Stimulated activated naive CD4-positive, alpha-beta T cell (primary cell): ENCODE measurements around the gene SLC44A3.
"Not testable (repeated sequence)": the region's sequence is repeated elsewhere in the genome, so short reads cannot be mapped to it uniquely, and the experiment has no call there.

Source experiments
- DNase-seq, 6 experiments: peaks; one replicate each; lab custom pipeline; 2025; lab: John Stamatoyannopoulos, UW

SLC44A3 gene

GRCh38 chr1:94934551-94934950 lies 114.4 kb downstream of the SLC44A3 start:
- no peak for DNase-seq

GRCh38 chr1:94935034-94935433 lies 114.9 kb downstream of the SLC44A3 start:
- no peak for DNase-seq

GRCh38 chr1:94935476-94935875 lies 115.3 kb downstream of the SLC44A3 start:
- no peak for DNase-seq

- no peak for DNase-seq
These were observed 116.9 kb downstream of the SLC44A3 start for GRCh38 chr1:94936861-94937620.

GRCh38 chr1:94937820-94938219 lies 117.7 kb downstream of the SLC44A3 start:
- no peak for DNase-seq

- DNase-seq = no peak
These were observed 120.6 kb downstream of the SLC44A3 start for GRCh38 chr1:94940738-94941137.

GRCh38 chr1:94941480-94941879 lies 121.3 kb downstream of the SLC44A3 start:
- not testable (repeated sequence) for DNase-seq

GRCh38 chr1:94942171-94943128 lies 122.3 kb downstream of the SLC44A3 start:
- no peak for DNase-seq
